ENCODE data around the gene KHDRBS2.

KHDRBS2 gene

GRCh38 chr6:61977947-61978346 is 308.1 kb downstream of the KHDRBS2 start:
- H3K18ac ChIP-seq (ENCODE audit: low read length) = no peak overlapping the region
- H4K91ac ChIP-seq (ENCODE audit: low read depth, low read length) = no peak overlapping the region
- no peak overlapping the region for H3K23ac ChIP-seq (ENCODE audit: low read length)
- H3K4me3 ChIP-seq (ENCODE audit: low read depth, low read length) = no peak overlapping the region
- no peak overlapping the region for H3K4me2 ChIP-seq (ENCODE audit: low read length)
- H4K8ac ChIP-seq (ENCODE audit: low read depth, low read length) = no peak overlapping the region
- no peak overlapping the region for H2BK120ac ChIP-seq (ENCODE audit: insufficient read depth, low read length, poor library complexity)
- no peaks in the 10 kb centered on the region for H3K36me3 ChIP-seq (ENCODE audit: control insufficient read depth in 1 of 2, insufficient read depth in 2 of 2, low read length in 2 of 2)
- WGBS (ENCODE audit: extremely low coverage, insufficient coverage, insufficient read length) = no CpG with 5 or more reads among the region's 1 CpG
- H2AK5ac ChIP-seq (ENCODE audit: low read length) = no peak overlapping the region
- no peak overlapping the region for H4K12ac ChIP-seq (ENCODE audit: low read depth, low read length)
- no peaks in the 10 kb centered on the region for H3K79me2 ChIP-seq (ENCODE audit: control insufficient read depth, insufficient read depth, low read length, poor library complexity)
- no peak for DNase-seq
- H3K9ac ChIP-seq (ENCODE audit: low read length) = no peak overlapping the region
- no peak overlapping the region for H2BK12ac ChIP-seq (ENCODE audit: low read length)
- no peak overlapping the region for H3K14ac ChIP-seq (ENCODE audit: low read length)
- no peak overlapping the region for H3K4ac ChIP-seq (ENCODE audit: low read depth, low read length)
- H3K9me3 ChIP-seq (ENCODE audit: insufficient read depth, low read depth, low read length) = no peaks in the 10 kb centered on the region
- no peaks in the 10 kb centered on the region for H3K4me1 ChIP-seq (ENCODE audit: control insufficient read depth in 1 of 2, insufficient read depth in 2 of 2, low read length in 2 of 2)
- H3K79me1 ChIP-seq (ENCODE audit: low read length) = no peaks in the 10 kb centered on the region
- H2AFZ ChIP-seq (ENCODE audit: insufficient read depth, low read length, poor library complexity) = no peak overlapping the region
- H3K27ac ChIP-seq (ENCODE audit: low read depth, low read length) = no peak overlapping the region
- no peaks in the 10 kb centered on the region for H3K27me3 ChIP-seq (ENCODE audit: insufficient read depth, low read length)
- no peak overlapping the region for H2BK5ac ChIP-seq (ENCODE audit: low read depth, low read length, poor library complexity)

- H3K4me1 ChIP-seq (ENCODE audit: control insufficient read depth in 1 of 2, insufficient read depth in 2 of 2, low read length in 2 of 2) = no peaks in the 10 kb centered on the region
- no peak overlapping the region for H3K4me2 ChIP-seq (ENCODE audit: low read length)
- no peak overlapping the region for H3K23ac ChIP-seq (ENCODE audit: low read length)
- H3K27me3 ChIP-seq (ENCODE audit: insufficient read depth, low read length) = no peaks in the 10 kb centered on the region
- no peak overlapping the region for H4K8ac ChIP-seq (ENCODE audit: low read depth, low read length)
- H3K4me3 ChIP-seq (ENCODE audit: low read depth, low read length) = no peak overlapping the region
- DNase-seq = no peak
- no peak overlapping the region for H3K14ac ChIP-seq (ENCODE audit: low read length)
- H3K36me3 ChIP-seq (ENCODE audit: control insufficient read depth in 1 of 2, insufficient read depth in 2 of 2, low read length in 2 of 2) = no peaks in the 10 kb centered on the region
- H2BK120ac ChIP-seq (ENCODE audit: insufficient read depth, low read length, poor library complexity) = no peak overlapping the region
- no peak overlapping the region for H3K4ac ChIP-seq (ENCODE audit: low read depth, low read length)
- no peaks in the 10 kb centered on the region for H3K9me3 ChIP-seq (ENCODE audit: insufficient read depth, low read depth, low read length)
- no peak overlapping the region for H3K9ac ChIP-seq (ENCODE audit: low read length)
- no CpG with 5 or more reads among the region's 1 CpG for WGBS (ENCODE audit: extremely low coverage, insufficient coverage, insufficient read length)
- H4K12ac ChIP-seq (ENCODE audit: low read depth, low read length) = no peak overlapping the region
- H2BK5ac ChIP-seq (ENCODE audit: low read depth, low read length, poor library complexity) = no peak overlapping the region
- no peaks in the 10 kb centered on the region for H3K79me1 ChIP-seq (ENCODE audit: low read length)
- H2BK12ac ChIP-seq (ENCODE audit: low read length) = no peak overlapping the region
- H2AK5ac ChIP-seq (ENCODE audit: low read length) = no peak overlapping the region
- no peak overlapping the region for H3K18ac ChIP-seq (ENCODE audit: low read length)
- H4K91ac ChIP-seq (ENCODE audit: low read depth, low read length) = no peak overlapping the region
- H3K27ac ChIP-seq (ENCODE audit: low read depth, low read length) = no peak overlapping the region
- no peak overlapping the region for H2AFZ ChIP-seq (ENCODE audit: insufficient read depth, low read length, poor library complexity)
- no peaks in the 10 kb centered on the region for H3K79me2 ChIP-seq (ENCODE audit: control insufficient read depth, insufficient read depth, low read length, poor library complexity)
Measured at GRCh38 chr6:61977099-61977498, 308.9 kb downstream of the KHDRBS2 start.

GRCh38 chr6:61959196-61959595 is 326.8 kb downstream of the KHDRBS2 start:
- no peak for DNase-seq
- Histone ChIP-seq H3K27me3 (ENCODE audit: insufficient read depth, low read length) (no peaks in the 10 kb centered on the region), H2AK5ac (ENCODE audit: low read length) (no peak overlapping the region), H3K79me2 (ENCODE audit: control insufficient read depth, insufficient read depth, low read length, poor library complexity) (no peaks in the 10 kb centered on the region), H3K23ac (ENCODE audit: low read length) (no peak overlapping the region), H2AFZ (ENCODE audit: insufficient read depth, low read length, poor library complexity) (no peak overlapping the region), H3K4me2 (ENCODE audit: low read length) (no peak overlapping the region), H4K91ac (ENCODE audit: low read depth, low read length) (no peak overlapping the region), H3K9me3 (ENCODE audit: insufficient read depth, low read depth, low read length) (no peaks in the 10 kb centered on the region), H3K36me3 (ENCODE audit: control insufficient read depth in 1 of 2, insufficient read depth in 2 of 2, low read length in 2 of 2) (no peaks in the 10 kb centered on the region), H3K4me1 (ENCODE audit: control insufficient read depth in 1 of 2, insufficient read depth in 2 of 2, low read length in 2 of 2) (no peaks in the 10 kb centered on the region), H3K9ac (ENCODE audit: low read length) (no peak overlapping the region), H3K18ac (ENCODE audit: low read length) (no peak overlapping the region), H2BK5ac (ENCODE audit: low read depth, low read length, poor library complexity) (no peak overlapping the region), H3K4me3 (ENCODE audit: low read depth, low read length) (no peak overlapping the region), H2BK12ac (ENCODE audit: low read length) (no peak overlapping the region), H2BK120ac (ENCODE audit: insufficient read depth, low read length, poor library complexity) (no peak overlapping the region), H3K79me1 (ENCODE audit: low read length) (no peaks in the 10 kb centered on the region), H3K4ac (ENCODE audit: low read depth, low read length) (no peak overlapping the region), H3K27ac (ENCODE audit: low read depth, low read length) (no peak overlapping the region), H3K14ac (ENCODE audit: low read length) (no peak overlapping the region), H4K8ac (ENCODE audit: low read depth, low read length) (no peak overlapping the region), H4K12ac (ENCODE audit: low read depth, low read length) (no peak overlapping the region)
- WGBS (ENCODE audit: extremely low coverage, insufficient coverage, insufficient read length) = no CpG with 5 or more reads among the region's 2 CpGs

- Histone ChIP-seq H2AFZ (ENCODE audit: insufficient read depth, low read length, poor library complexity) (no peak overlapping the region), H2AK5ac (ENCODE audit: low read length) (no peak overlapping the region), H3K27ac (ENCODE audit: low read depth, low read length) (no peak overlapping the region), H3K14ac (ENCODE audit: low read length) (no peak overlapping the region), H3K36me3 (ENCODE audit: control insufficient read depth in 1 of 2, insufficient read depth in 2 of 2, low read length in 2 of 2) (no peaks in the 10 kb centered on the region), H3K18ac (ENCODE audit: low read length) (no peak overlapping the region), H4K8ac (ENCODE audit: low read depth, low read length) (no peak overlapping the region), H4K91ac (ENCODE audit: low read depth, low read length) (no peak overlapping the region), H3K23ac (ENCODE audit: low read length) (no peak overlapping the region), H3K79me1 (ENCODE audit: low read length) (no peaks in the 10 kb centered on the region), H3K4me1 (ENCODE audit: control insufficient read depth in 1 of 2, insufficient read depth in 2 of 2, low read length in 2 of 2) (no peaks in the 10 kb centered on the region), H3K4ac (ENCODE audit: low read depth, low read length) (no peak overlapping the region), H3K4me2 (ENCODE audit: low read length) (no peak overlapping the region), H2BK120ac (ENCODE audit: insufficient read depth, low read length, poor library complexity) (no peak overlapping the region), H4K12ac (ENCODE audit: low read depth, low read length) (no peak overlapping the region), H3K9ac (ENCODE audit: low read length) (no peak overlapping the region), H3K27me3 (ENCODE audit: insufficient read depth, low read length) (no peaks in the 10 kb centered on the region), H2BK12ac (ENCODE audit: low read length) (no peak overlapping the region), H3K4me3 (ENCODE audit: low read depth, low read length) (no peak overlapping the region), H3K9me3 (ENCODE audit: insufficient read depth, low read depth, low read length) (no peaks in the 10 kb centered on the region), H3K79me2 (ENCODE audit: control insufficient read depth, insufficient read depth, low read length, poor library complexity) (no peaks in the 10 kb centered on the region), H2BK5ac (ENCODE audit: low read depth, low read length, poor library complexity) (no peak overlapping the region)
- DNase-seq = no peak
Measured at GRCh38 chr6:61953851-61954250, 332.2 kb downstream of the KHDRBS2 start.

All from trophoblast cell (in vitro differentiated cells and primary cell).